HG03442 (cell line): ENCODE data around the gene DNAJC5.

Experiments
- ATAC-seq: cut with Tn5 transposase; IDR thresholded peaks from one replicate; pipeline ENCODE4 v1.9.1; 2021; ENCODE audit warnings: mild to moderate bottlenecking, moderate library complexity; ENCODE audit not compliant: unreplicated experiment

The DNAJC5 gene

DNA sequence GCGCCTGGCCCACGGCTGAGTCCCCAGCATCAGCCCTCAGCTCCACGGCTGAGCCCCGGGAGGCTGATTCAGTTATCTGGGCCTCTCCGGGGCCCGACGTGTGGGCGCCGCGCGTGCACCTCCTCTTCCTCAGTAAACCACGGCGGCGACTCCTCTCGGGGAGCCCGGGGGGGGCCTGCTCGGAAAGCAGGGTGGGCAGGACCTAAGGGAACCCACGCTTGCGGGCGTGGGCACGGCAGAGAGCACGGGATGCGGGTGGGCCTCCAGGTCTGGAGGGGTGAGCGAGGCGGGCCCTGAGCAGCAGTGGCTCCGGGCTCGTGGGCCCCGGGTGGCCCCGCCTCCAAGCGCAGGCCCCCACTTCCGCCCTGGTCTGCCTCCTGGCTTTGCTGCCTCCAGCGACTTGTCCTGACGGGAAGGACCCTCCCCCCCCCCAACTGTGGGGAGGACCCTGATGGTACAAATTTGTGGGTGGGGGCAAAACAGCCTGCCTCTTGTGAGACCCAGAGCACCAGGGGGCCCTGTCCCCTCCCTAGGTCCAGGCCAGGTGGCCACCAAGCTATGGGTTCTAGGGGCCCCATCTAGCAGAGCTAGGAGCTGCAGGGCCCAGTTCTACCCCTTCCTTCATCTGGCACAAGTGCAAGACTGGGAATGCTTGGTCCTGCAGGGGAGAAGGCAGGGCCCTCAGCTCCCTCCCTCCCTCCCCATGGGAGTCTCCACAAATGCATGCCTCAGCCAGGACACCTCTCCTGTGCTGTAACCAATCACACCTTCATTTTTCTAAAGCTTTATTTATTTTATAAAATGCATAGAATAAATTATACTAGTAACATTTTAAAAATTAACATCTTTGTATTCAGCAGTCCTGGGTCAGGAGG lies 44.4 kb downstream of the DNAJC5 start:
- ATAC-seq, result no peak

DNA sequence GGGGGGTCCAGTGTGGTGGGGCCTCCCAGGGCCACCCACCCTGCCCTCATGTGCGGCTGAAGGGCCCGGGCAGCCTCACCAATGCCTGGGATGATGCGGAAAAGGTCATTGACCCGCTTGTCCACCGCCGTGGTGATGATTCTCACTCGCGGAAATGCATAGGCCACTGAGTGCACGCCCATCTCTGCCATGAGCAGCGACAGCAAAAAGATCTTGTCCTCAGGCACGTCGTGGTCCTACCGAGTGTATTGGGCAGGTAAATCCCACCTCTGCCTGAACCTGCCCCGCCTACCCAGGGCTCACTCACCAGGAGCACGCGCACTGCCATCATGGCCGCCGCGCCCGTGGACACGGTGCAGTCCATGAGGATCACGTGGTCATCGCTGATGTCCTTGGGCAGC lies 45.1 kb downstream of the DNAJC5 start:
- no peak for ATAC-seq

DNA sequence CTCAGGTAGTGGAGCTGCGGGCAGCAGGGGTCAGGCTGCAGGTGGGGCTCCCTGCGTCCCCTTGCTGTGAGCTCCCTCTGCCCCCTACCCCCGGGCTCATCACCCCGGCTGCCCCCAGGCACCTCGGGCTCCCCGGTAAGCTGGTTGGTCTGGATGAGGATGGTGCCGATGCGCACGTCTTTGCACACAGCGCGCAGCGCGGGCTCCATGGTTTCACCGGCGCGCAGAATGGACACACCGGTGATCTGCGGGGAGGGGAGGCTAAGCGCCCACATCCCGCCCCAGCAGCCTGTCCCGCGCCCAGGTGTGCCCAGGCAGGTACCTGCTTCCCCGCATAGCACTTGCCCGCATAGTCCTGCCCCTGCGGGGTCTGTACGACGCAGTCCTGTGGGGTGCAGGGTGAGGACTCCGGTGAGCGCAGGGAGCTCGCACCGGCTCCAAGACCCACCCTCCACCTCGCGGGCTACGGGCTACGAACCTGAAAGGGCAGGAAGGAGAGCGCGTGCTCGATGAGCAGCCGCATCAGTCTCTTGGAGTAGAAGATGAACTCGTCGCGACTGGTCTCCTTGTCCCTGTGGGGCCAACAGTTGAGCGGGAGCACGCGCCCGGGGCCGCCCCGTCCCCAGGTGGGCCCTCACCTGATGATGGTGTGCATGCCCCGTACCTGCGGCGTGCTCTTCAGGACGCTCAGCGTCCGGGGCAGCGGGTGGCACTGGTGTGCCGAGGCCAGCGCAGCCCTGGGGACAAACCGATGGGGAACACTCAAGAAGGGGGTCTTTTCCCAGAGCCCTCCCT lies 45.7 kb downstream of the DNAJC5 start:
- no peak for ATAC-seq

DNA sequence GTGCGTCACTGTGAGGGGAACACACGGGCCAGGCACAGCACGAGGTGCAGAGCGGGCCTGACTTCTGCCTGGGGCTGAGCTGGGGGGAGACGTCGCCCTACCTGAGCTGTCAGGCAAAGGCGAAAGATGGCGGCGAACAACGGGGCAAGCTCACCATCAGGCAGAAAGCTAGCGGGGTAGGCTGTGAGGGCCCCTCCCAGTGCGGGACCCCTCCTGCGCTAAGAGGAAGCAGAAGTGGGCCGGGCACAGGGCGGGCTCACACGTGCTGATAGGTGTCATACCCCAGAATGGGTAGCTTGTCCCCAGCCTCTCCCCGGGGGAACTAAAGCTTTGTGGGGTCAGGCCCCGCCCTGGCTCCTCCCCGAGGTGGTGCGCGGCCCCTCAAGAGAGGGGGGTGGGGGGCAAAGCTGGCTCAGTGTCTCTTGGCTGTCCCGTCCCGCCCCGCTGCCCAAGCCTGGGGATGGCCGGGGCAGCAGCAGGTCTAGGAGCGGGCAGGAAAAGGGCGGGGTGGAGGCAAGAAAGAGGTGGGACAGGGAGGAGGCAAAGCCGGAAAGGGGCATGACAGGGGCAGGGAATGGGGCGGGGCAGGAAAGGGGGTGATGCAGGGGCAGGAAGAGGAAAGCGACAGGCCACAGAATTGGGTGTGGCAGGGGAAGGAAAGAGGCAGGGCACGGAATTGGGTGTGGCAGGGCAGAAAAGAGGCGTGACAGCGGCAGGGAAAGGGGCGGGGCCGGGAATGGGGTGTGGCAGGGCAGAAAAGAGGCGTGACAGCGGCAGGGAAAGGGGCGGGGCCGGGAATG lies 46.6 kb downstream of the DNAJC5 start:
- no peak for ATAC-seq

DNA sequence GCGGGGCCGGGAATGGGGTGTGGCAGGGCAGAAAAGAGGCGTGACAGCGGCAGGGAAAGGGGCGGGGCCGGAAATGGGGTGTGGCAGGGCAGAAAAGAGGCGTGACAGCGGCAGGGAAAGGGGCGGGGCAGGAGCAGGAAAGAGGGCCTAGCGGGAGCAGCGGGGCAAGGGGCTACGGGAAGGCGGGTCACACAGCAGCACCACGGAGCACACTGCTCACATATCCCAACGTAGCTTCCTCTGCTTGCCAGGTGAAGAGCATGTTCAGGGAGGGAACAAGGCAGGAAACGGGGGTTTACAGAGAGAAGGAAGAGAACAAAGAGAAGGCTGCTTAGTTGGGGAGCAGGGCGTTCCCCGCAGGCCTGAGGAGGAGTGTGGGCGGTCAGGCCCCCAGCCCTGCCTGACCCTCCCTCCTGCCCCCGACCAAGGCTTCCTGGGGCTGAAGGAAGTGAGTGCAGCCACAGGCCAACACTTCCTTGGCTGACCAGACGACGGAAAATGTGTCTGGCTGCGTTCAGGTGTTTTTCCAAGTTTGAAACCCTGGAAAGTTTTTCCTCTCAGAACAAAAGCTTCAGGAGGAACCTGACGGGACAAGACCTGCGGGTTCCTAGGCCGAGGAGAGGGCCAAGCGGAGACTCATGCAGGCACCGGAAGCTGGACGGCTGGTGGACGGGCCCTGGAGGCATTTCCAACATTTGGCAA lies 47.5 kb downstream of the DNAJC5 start:
- ATAC-seq, result no peak

DNA sequence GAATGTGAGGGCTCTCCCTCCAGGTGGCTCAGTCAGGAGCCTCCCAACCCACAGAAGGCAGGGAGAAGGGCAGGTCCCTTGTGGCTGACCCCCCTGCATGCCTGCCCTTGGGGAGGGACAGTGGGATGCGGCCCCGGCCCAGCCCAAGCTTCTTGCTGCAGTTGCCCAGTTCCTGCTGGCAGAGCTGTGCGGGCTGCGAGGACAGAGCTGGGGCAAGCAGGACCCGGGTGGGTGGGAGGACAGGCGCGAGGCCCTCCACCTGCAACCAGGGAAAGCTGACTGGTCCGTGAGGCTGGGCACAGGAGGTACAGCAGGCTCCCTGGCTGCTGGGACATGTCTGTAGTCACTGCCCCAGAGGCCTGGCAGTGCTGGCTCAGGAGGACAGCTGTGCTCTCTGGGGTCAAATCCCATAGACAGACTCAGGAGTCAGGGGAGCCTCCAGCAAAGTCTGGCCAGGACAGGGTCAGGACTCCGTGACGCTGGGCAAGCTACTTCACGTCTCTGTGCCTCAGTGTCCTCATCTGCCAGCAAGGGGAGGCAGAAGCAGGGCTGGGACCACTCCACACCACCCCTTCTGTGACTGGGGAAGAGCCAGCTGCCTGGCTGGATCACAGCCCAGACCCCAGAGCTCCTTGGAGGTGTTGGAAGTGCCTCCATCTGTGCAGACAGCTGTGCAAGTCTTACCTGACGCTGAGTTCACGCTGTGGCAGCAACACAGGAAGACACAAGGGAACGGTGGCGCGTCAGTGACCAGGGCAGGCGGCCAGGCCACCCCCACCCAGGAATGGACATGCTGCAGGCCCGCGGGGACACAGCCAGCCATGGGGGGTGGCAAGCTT lies 48.3 kb downstream of the DNAJC5 start:
- no peak for ATAC-seq

DNA sequence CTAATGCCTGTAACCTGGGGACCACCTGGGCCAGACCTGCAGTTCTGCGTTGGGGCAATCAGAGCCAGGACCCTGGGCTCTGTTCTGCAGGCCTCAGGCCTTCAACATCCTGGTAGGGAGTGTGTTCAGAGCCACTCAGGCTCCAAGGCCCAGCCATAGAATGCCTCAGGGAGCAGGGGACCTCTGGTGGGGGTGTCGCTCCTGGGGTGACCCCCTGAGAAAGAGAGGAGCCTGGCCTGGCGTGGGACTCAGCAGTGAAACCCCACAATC lies 48.8 kb downstream of the DNAJC5 start:
- ATAC-seq, result no peak

DNA sequence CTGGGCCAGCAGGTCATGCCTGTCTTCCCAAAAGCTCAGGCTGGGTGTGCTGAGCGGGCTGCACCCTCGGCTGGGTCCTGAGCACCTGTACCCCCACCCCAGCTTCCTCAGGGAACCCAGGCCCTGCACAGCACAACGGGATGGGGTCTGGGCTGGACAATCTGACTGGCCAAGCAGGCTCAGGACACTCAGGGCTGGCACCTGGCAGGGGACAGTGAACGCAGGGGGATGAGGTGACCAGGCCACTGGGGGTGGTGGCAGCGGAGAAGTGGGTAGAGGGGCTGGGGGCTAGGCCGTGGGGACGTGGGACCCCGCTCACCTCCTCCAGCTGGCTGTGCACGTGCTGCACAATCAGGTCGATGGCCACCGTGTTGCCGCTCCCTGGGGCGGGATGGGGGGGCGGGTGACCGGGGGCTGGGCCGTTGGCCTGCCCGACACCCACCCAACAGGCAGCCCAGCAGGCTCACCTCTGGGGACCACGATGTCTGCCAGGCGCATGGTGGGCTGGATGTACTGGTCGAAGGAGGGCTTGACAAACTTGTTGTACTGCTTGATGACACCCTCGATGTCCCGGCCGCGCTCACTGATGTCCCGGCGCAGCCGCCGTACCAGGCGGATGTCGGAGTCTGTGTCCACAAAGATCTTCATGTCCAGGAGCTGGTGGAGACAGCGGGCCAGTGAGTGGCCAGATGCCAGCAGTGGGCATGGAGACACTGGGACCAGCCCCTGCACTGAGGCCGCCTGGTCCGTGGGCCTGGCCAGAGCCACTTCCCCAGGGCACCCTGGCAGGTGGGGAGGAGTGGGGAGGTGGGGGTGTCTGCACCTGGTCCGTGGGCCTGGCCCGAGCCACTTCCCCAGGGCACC lies 49.4 kb downstream of the DNAJC5 start:
- ATAC-seq, result no peak

DNA sequence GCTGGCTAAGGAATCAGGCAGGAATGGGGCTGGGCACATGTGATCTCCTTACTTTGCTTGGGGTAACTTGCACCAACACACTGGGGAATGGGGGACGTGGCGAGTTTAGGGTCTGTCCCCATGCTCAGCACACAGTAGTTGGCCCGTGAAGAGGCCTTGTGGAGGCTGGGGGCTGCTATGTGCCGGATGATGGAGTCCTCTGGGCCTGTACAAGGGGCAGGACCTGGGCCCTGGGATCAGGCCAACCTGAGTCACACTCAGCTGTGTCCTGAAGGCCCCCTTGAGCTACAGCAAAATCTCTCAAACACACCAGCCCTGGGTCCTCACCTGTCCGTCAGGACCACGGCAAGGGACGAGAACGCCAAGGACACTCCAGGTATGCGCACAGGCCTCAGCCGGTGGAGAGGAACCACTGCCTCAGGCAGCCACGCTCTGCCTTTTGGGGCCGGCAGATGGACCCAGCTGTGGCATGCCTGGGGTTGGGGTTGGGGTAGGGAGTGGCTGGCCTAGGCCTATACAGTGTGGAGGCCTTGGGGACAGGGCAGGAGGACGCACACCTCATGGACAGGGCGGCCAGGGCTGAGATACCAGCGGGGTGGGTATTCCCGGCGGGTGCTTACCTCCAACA lies 50.2 kb downstream of the DNAJC5 start:
- no peak for ATAC-seq

DNA sequence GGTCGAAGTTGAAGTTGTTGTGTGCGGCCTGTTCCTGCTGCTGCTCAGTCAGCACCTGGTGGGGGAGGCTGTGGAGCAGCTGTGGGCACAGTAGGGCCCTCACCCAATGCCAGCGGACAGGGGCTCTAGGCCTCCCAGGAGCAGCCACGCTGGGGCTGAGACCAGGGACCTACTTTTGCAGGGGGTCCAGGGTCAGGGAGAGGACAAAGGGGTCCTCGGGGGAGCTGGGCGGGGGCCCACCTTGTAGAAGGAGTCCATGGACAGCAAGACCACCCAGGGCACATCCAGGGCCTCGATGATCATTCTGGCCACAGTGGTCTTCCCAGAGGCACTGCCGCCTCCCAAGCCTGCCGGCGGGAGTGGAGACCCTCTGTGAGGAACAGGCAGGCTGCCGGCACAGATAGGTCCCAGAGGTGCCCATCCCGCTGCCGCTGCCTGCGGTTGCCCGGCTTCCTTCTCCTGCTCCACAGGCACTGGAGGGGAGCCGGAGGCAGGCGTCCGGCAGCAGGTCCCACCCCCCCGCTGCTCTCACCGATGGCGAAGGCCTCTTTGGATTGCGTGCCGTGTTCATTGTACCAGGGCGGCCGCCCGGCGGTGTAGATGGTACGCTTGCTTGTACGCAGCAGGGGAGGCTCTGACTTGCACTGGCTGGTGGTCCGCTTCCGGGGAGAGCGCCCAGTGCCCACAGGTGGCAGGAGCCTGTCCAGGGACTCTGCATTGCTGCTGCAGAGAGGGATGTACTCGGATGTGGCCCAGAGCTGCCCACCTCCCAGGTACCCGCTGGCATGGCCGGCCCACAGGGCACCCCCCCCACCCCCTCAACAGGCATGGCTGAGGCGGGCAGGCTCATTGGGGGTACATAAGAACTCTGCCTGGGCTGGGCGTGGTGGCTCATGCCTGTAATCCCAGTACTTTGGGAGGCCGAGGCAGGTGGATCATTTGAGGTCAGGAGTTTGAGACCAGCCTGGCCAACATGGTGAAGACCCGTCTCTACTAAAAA lies 51.3 kb downstream of the DNAJC5 start:
- no peak for ATAC-seq

DNA sequence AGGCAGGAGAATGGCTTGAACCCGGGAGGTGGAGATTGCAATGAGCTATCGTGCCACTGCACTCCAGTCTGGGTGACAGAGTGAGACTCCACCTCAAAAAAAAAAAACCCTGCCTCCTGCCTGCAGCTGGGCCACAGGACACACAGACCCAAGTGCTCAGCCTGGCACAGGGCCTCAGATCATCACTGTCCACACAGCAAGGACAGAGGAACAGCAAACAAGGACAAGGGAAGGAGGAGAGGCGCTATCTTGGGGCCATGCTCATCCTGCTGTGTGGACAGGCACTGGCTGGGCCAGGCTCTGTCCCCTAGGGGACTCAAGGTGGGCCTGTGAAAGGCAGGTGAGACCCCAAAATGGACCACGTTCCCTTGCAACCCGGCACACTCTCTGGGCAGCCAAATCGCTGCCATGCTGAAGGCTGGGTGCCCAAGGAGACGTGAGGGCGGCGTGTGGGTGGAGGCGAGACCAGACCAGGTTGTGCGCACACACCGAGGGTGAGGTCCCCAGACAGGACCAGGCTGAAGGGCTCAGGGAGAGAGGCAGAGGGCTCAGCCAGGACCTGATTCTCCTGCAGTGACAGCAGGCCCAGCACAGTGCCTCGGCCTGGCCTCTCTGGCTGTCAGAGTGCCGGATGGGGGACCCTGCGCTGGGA lies 52.2 kb downstream of the DNAJC5 start:
- no peak for ATAC-seq

DNA sequence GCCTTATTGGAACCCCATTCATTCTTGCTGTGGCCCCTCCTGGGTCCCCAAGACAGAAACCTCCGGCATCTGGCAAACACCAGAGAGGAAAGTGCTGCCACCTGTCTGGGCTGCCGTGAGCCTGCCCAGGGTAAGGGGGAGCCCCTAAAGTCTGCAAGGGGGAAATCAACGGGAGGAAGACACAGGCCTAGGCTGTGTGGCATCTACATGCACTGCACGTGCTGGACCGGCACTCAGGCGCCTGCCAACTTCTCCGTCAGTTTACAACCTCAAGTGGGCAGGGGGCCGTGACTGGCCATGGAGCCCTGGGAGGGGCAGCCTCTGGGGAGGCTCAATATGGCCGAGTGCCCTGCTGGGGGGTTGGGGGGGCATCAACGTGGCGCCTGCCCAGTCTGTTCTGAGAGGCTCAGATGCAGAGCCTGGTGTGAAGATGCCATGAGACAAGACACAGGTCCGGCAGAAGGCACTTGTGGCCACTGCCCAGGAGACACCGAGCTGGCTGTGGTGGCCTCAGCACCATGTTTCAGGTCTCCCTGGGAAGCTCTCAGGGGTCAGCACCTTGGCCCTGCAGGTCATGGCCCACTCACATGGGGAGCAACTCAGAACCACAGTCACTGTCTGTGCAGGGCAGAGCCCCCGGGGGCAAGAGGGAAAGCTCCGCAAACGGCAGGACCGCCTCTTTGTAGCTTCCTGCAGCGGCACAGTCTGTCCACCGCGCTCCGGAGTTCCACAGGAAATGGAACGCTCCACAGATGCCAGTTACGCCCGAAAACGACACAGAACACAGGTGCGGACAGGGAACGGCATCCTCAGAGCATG lies 52.9 kb downstream of the DNAJC5 start:
- no peak for ATAC-seq

DNA sequence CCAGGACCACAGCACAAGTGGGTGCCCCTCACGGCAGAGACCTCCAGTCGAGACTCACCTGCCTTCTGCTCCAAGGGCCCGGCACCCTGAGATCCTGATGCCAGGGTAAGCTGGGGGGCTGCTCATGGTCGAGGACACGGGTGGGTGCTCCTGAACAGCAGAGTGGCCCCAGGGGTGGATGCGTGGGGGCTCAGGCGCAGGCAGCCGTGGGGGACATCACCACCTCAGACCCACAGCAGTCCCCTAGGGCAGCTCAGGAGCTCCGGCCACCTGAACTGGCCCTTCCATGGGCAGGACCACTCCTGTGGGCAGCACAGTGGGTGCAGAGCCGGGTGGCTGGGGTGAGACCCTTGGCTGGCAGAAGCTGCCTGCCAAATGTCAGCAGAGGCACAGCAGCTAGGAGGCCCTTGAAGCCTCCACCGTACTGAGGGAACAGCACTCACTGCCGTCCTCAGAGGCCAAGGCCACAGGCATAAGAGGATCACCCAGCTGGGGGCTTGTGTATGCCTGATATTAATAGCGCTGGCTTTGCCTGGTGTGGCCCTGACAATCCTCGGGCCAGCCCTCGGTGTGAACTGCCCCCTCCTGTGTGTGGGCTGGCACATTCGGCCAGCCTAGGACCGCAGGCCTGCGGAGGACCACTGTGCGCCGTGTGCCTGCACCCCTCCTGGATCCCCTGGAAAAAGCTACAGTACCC lies 55.9 kb downstream of the DNAJC5 start:
- ATAC-seq, result no peak

DNA sequence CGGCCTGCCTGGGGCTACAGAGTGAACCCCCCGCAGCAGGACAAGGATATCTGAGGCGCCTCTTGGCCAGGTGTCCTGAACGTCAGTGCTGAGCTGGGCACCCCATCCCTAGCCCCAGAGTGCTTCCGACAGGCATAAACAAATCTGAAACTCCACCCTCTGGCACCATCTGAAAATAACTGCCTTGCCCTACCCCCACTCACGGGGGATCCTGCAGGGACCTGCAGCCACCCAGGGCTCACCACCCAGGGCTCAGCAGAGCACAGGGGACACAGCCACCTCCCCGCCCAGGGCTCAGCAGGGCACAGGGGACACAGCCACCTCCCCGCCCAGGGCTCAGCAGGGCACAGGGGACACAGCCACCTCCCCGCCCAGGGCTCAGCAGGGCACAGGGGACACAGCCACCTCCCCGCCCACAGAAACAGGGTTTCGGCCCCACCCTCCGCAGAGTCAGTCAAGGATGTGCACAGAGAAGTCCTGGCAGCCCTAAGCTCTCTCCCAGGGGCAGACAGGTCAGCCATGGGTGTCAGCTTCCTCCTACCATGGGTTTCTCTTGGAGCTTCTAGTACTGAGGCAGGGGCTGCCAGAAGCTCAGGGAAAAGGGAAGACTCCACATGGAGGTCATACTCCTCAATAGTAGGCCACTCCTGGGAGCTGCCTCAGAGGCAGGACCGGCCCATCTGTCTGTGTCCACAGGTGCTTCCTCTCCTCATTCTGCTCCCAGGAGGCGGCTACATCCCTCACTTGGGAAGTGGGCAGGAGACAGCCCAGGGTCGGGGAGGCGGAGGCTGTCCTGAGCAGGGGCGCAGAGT lies 56.7 kb downstream of the DNAJC5 start:
- ATAC-seq, result no peak

DNA sequence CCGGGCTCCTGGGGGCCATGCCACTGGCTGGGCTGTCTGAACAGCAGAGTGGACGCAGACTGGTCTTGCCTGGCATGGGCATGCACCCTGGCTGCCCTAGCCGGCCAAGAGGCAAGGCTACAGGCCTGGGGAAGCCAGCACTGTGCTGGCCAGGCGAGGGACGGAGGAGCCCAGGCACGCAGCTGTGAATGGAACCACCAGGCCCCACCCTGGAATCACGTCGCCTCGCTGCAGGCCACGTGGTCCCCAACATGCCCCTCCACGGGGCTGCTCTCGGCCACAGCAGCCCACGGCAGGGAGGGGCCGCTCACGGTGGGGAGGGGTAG lies 57.2 kb downstream of the DNAJC5 start:
- no peak for ATAC-seq
